ENCODE measurements around the gene KIAA0408.

DNA sequence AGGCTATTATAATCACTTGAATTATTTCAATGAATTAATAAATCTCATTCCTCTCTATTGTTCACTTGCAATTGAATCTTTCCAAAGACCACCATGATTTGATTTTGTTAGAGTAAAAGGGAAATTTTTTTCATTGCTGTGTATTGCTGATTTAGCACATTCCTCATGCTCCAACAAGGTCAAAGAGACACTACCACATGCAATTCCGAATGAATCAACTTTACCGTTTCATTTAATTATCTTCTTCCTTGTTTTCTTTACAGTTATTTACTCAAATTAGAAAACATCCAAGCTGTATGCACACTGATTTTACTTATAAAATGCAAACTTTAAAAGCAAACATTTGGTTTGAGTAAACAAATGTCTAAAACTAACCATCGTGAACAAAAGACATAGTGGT is 967 bp downstream of the KIAA0408 start:
- TF ChIP-seq ELF1 (IDR thresholded peaks at IDR 0.05; ENCODE audit: borderline replicate concordance, low read depth), result no peak
- no peak for TF ChIP-seq EGR1 (IDR thresholded peaks at IDR 0.05; ENCODE audit: low read depth)
- TF ChIP-seq POLR2AphosphoS5 (IDR thresholded peaks at IDR 0.05; ENCODE audit: low read depth, low read length), result no peak
- TF ChIP-seq, protein P1, sequence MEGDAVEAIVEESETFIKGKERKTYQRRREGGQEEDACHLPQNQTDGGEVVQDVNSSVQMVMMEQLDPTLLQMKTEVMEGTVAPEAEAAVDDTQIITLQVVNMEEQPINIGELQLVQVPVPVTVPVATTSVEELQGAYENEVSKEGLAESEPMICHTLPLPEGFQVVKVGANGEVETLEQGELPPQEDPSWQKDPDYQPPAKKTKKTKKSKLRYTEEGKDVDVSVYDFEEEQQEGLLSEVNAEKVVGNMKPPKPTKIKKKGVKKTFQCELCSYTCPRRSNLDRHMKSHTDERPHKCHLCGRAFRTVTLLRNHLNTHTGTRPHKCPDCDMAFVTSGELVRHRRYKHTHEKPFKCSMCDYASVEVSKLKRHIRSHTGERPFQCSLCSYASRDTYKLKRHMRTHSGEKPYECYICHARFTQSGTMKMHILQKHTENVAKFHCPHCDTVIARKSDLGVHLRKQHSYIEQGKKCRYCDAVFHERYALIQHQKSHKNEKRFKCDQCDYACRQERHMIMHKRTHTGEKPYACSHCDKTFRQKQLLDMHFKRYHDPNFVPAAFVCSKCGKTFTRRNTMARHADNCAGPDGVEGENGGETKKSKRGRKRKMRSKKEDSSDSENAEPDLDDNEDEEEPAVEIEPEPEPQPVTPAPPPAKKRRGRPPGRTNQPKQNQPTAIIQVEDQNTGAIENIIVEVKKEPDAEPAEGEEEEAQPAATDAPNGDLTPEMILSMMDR (IDR thresholded peaks at IDR 0.05 in 2 of 3, conservative IDR thresholded peaks at IDR 0.05 in 1 of 3; ENCODE audit: borderline replicate concordance in 1 of 3, insufficient read depth in 1 of 3, low read depth in 2 of 3, low read length in 2 of 3), result no peak
- TF ChIP-seq RAD21 (IDR thresholded peaks at IDR 0.05; ENCODE audit: low read depth), result no peak
- TF ChIP-seq ZNF274 (IDR thresholded peaks at IDR 0.05; ENCODE audit: low read depth, low read length), result no peak
